Thyroid gland (tissue), 4 donors: ENCODE data around the gene DNHD1. TPM values are rescaled to one million over a fixed set of nuclear protein-coding genes. Genes with fewer than 3 reads are reported as not detected.
"Not testable (repeated sequence)": the region's sequence is repeated elsewhere in the genome, so short reads cannot be mapped to it uniquely, and the experiment has no call there.

Source experiments
- DNase-seq, 2 donors: peaks; one replicate each; pipeline ENCODE4 v3.0.0-alpha.2; 2019
- H3K27ac ChIP-seq, 3 donors: fragments of 200-600 bp; sonication (generic); 1 replicate in 2 of 3; 2 replicates in 1 of 3; pipeline ENCODE4 v1.5.1; 2016 to 2019; ENCODE audit warnings: mild to moderate bottlenecking in 1 of 3, moderate library complexity in 1 of 3
- H3K27me3 ChIP-seq: fragments of 200-600 bp; sonication (generic); one replicate; pipeline ENCODE4 v1.5.1; 2019
- H3K36me3 ChIP-seq, 2 donors: fragments of 200-600 bp; sonication (generic); one replicate each; pipeline ENCODE4 v1.5.1; 2016 to 2019
- H3K4me1 ChIP-seq, 2 donors: fragments of 200-600 bp; sonication (generic); one replicate each; pipeline ENCODE4 v1.5.1; 2017 to 2019
- H3K4me3 ChIP-seq, 3 donors: fragments of 200-600 bp; sonication (generic); replicated peaks in 1 of 3; 1 replicate in 2 of 3; 2 replicates in 1 of 3; pipeline ENCODE4 v1.5.1; 2016; ENCODE audit warnings: mild to moderate bottlenecking in 1 of 3
- H3K9me3 ChIP-seq: fragments of 200-600 bp; sonication (generic); one replicate; pipeline ENCODE4 v1.5.1; 2017
- CTCF ChIP-seq, 6 experiments: fragments of 200-600 bp in 3 of 6; fragments of 450-650 bp in 3 of 6; sonication (generic) in 3 of 6; IDR thresholded peaks; one replicate each; pipeline ENCODE4 v1.5.1; 2016 to 2019; ENCODE audit warnings: antibody characterized with exemption in 6 of 6, mild to moderate bottlenecking in 2 of 6, inconsistent platforms in 1 of 6, moderate library complexity in 1 of 6
- POLR2A ChIP-seq, 2 donors: fragments of 450-650 bp; IDR thresholded peaks; one replicate each; pipeline ENCODE4 v1.6.1; 2017; ENCODE audit warnings: antibody characterized with exemption in 2 of 2, mild to moderate bottlenecking in 2 of 2, moderate library complexity in 1 of 2
- WGBS, 2 donors: methylation state at CpG; one replicate each; pipeline ENCODE4 v1.1.5; 2017; 5-methylcytosine and 5-hydroxymethylcytosine counted together
- intact Hi-C: fragments of 100-400 bp; cut with DNase I; formaldehyde crosslinking; loops from one replicate; pipeline ENCODE4 v1.15.1; 2023
- total RNA-seq, 4 donors: library from RNA; depleted of rRNA; stranded (reverse); fragments of >200 nt; gene quantifications; one replicate each; pipeline ENCODE4 v1.2.3, GENCODE V29; 2016

The DNHD1 gene
- total RNA-seq, 4 donors from 2014 or later: 10.9 to 21.8 (median 14.9) TPM

- H3K4me3 ChIP-seq: no peak overlapping the region
- H3K9me3 ChIP-seq: no peaks in the 10 kb centered on the region
- H3K36me3 ChIP-seq: no peaks in the 10 kb centered on the region
- no peak overlapping the region for H3K27ac ChIP-seq
- no peaks in the 10 kb centered on the region for H3K27me3 ChIP-seq
- H3K4me1 ChIP-seq: no peaks in the 10 kb centered on the region
- intact Hi-C loops: no loop called here
- TF ChIP-seq POLR2A (IDR thresholded peaks at IDR 0.05) (no peak), CTCF (IDR thresholded peaks at IDR 0.05) (no peak)
- WGBS, 2 donors: 98% methylated on average over 3 of the region's 3 CpGs
- DNase-seq: no peak
These were observed 5.3 kb downstream of the DNHD1 start for GRCh38 chr11:6502382-6502781.

- 85 to 86% methylated on average over 3 of the region's 3 CpGs for WGBS, 2 donors
- H3K27ac ChIP-seq: no peak overlapping the region
- H3K27me3 ChIP-seq: no peaks in the 10 kb centered on the region
- no peaks in the 10 kb centered on the region for H3K4me1 ChIP-seq
- H3K36me3 ChIP-seq: no peaks in the 10 kb centered on the region
- no peak for TF ChIP-seq CTCF (IDR thresholded peaks at IDR 0.05)
- no peak for TF ChIP-seq POLR2A (IDR thresholded peaks at IDR 0.05)
- intact Hi-C loops: no loop called here
- H3K9me3 ChIP-seq: no peaks in the 10 kb centered on the region
- H3K4me3 ChIP-seq: no peak overlapping the region
- no peak for DNase-seq
These were observed 7.1 kb downstream of the DNHD1 start for GRCh38 chr11:6504166-6504565.

- intact Hi-C loops: no loop called here
- peak in 5 of 6 experiments; percentile 30 to 67 (median 67) for TF ChIP-seq CTCF (IDR thresholded peaks at IDR 0.05)
- TF ChIP-seq POLR2A (IDR thresholded peaks at IDR 0.05): no peak
- Histone ChIP-seq H3K9me3 (no peaks in the 10 kb centered on the region), H3K4me3 (no peak overlapping the region), H3K27me3 (no peaks in the 10 kb centered on the region), H3K4me1 (no peaks in the 10 kb centered on the region), H3K27ac (no peak overlapping the region), H3K36me3 (no peaks in the 10 kb centered on the region)
- WGBS, 2 donors: 54 to 59% methylated on average over 2 of the region's 2 CpGs
- DNase-seq: no peak
These were observed 8.6 kb downstream of the DNHD1 start for GRCh38 chr11:6505577-6506240.

GRCh38 chr11:6516865-6517264 lies 19.8 kb downstream of the DNHD1 start:
- Histone ChIP-seq H3K27ac (no peak overlapping the region), H3K4me3 (no peak overlapping the region), H3K4me1 (no peaks in the 10 kb centered on the region), H3K36me3 (no peaks in the 10 kb centered on the region), H3K27me3 (no peaks in the 10 kb centered on the region), H3K9me3 (no peaks in the 10 kb centered on the region)
- TF ChIP-seq CTCF (IDR thresholded peaks at IDR 0.05) (no peak), POLR2A (IDR thresholded peaks at IDR 0.05) (no peak)
- DNase-seq: no peak
- intact Hi-C loops: no loop called here

GRCh38 chr11:6520265-6520664 lies 23.2 kb downstream of the DNHD1 start:
- no peak for TF ChIP-seq POLR2A (IDR thresholded peaks at IDR 0.05)
- no peak for TF ChIP-seq CTCF (IDR thresholded peaks at IDR 0.05)
- no peak for DNase-seq
- H3K4me3 ChIP-seq: no peak overlapping the region
- no peaks in the 10 kb centered on the region for H3K9me3 ChIP-seq
- no peaks in the 10 kb centered on the region for H3K27me3 ChIP-seq
- H3K27ac ChIP-seq: no peak overlapping the region
- H3K36me3 ChIP-seq: no peaks in the 10 kb centered on the region
- 87 to 90% methylated on average over 3 of the region's 3 CpGs for WGBS, 2 donors
- no peaks in the 10 kb centered on the region for H3K4me1 ChIP-seq
- intact Hi-C loops: no loop called here

GRCh38 chr11:6521946-6522345 lies 24.9 kb downstream of the DNHD1 start:
- H3K27ac ChIP-seq, H3K36me3 ChIP-seq, H3K4me3 ChIP-seq, intact Hi-C loops, H3K9me3 ChIP-seq, DNase-seq, H3K27me3 ChIP-seq, H3K4me1 ChIP-seq: not testable (repeated sequence)
- 96 to 98% methylated on average over 3 of the region's 3 CpGs for WGBS, 2 donors
